OCI-LY7 (cell line): Measurements from ENCODE around the gene PPP1R16B. TPM values are rescaled to one million over a fixed set of nuclear protein-coding genes. Genes with fewer than 3 reads are reported as not detected.

Source experiments
- BruUV-seq: library from RNA; stranded (reverse); fragments of 400-500 nt; replicated peaks from 2 replicates; lab custom pipeline; 2021; lab: Mats Ljungman, UMichigan
- CTCF ChIA-PET: fragments of 300-600 bp; sonication (Branson Sonifier 250); formaldehyde crosslinking; loops from one replicate; lab custom pipeline; 2022; ENCODE audit warnings: antibody characterized with exemption; ENCODE audit not compliant: unreplicated experiment; lab: Charles Lee
- POLR2A ChIA-PET: fragments of 300-600 bp; sonication (Branson Sonifier 250); formaldehyde crosslinking; loops from one replicate; lab custom pipeline; 2022; ENCODE audit warnings: antibody characterized with exemption; lab: Charles Lee
- DNase-seq: peaks from one replicate; pipeline ENCODE4 v3.0.0-alpha.2; 2015; ENCODE audit warnings: low spot score
- H2AFZ ChIP-seq: fragments of 200-600 bp; sonication (generic), shearing (Covaris generic); 2 replicates; pipeline ENCODE4 v1.6.1; 2014; ENCODE audit warnings: mild to moderate bottlenecking, antibody characterized with exemption, low read length, moderate library complexity
- H3K27ac ChIP-seq: fragments of 200-600 bp; sonication (generic); 2 replicates; pipeline ENCODE4 v1.5.1; 2014; ENCODE audit warnings: mixed run types, low read depth, mild to moderate bottlenecking, moderate library complexity, low read length, inconsistent platforms; ENCODE audit not compliant: poor library complexity, severe bottlenecking
- H3K36me3 ChIP-seq: fragments of 200-600 bp; sonication (generic); 2 replicates; pipeline ENCODE4 v1.6.1; 2014; ENCODE audit warnings: mild to moderate bottlenecking, antibody characterized with exemption, low read length, moderate library complexity, mixed read lengths; ENCODE audit not compliant: insufficient read depth
- H3K4me1 ChIP-seq: fragments of 200-600 bp; sonication (generic); 2 replicates; pipeline ENCODE4 v1.5.1; 2014; ENCODE audit warnings: mild to moderate bottlenecking, low read length; ENCODE audit not compliant: insufficient read depth, poor library complexity, severe bottlenecking
- H3K4me2 ChIP-seq: fragments of 200-600 bp; sonication (generic); 2 replicates; pipeline ENCODE4 v1.6.1; 2014; ENCODE audit warnings: mild to moderate bottlenecking, low read length
- H3K4me3 ChIP-seq: fragments of 200-600 bp; sonication (generic); 2 replicates; pipeline ENCODE4 v1.5.1; 2014; ENCODE audit warnings: mild to moderate bottlenecking, low read depth, low read length; ENCODE audit not compliant: poor library complexity, severe bottlenecking
- H3K79me2 ChIP-seq: fragments of 200-600 bp; sonication (generic); 2 replicates; pipeline ENCODE4 v1.6.1; 2016; ENCODE audit warnings: low read depth, mild to moderate bottlenecking, low read length, moderate library complexity, mixed read lengths; ENCODE audit not compliant: insufficient read depth
- H3K9me2 ChIP-seq: fragments of 200-600 bp; sonication (generic); 2 replicates; pipeline ENCODE4 v1.6.1; 2016; ENCODE audit warnings: mild to moderate bottlenecking, low read length, mixed read lengths; ENCODE audit not compliant: insufficient read depth
- H3K9me3 ChIP-seq: fragments of 200-600 bp; sonication (generic); 2 replicates; pipeline ENCODE4 v1.6.1; 2014; ENCODE audit warnings: mild to moderate bottlenecking, mixed run types, low read length, mixed read lengths
- H4K20me1 ChIP-seq: fragments of 200-600 bp; sonication (generic); 2 replicates; pipeline ENCODE4 v1.6.1; 2014; ENCODE audit warnings: mild to moderate bottlenecking, antibody characterized with exemption, low read length, moderate library complexity, mixed read lengths; ENCODE audit not compliant: insufficient read depth
- CTCF ChIP-seq: fragments of 200-600 bp; sonication (generic); conservative IDR thresholded peaks from 2 replicates; pipeline ENCODE4 v1.5.1; 2014; ENCODE audit warnings: mild to moderate bottlenecking, antibody characterized with exemption, low read length, moderate library complexity, mixed read lengths
- EZH2phosphoT487 ChIP-seq: fragments of 200-600 bp; sonication (generic); IDR thresholded peaks from 2 replicates; pipeline ENCODE4 v1.6.1; 2018; ENCODE audit warnings: low read depth, borderline replicate concordance, mild to moderate bottlenecking, mixed run types, antibody characterized with exemption, low read length, moderate library complexity, mixed read lengths
- intact Hi-C: fragments of 100-400 bp; cut with micrococcal nuclease; formaldehyde crosslinking; loops from one replicate; pipeline ENCODE4 v1.10.0; 2022; ENCODE audit not compliant: unreplicated experiment
- total RNA-seq, 2 experiments: library from RNA; depleted of rRNA in 1 of 2; stranded (reverse); fragments of >200 nt in 1 of 2; shearing (Covaris generic) in 1 of 2; gene quantifications; 2 replicates each; pipeline ENCODE4 v1.2.3, GENCODE V29; 2014 to 2022

Gene PPP1R16B
- total RNA-seq, 2 experiments from 2014 or later: 45.4 to 49.7 TPM

DNA sequence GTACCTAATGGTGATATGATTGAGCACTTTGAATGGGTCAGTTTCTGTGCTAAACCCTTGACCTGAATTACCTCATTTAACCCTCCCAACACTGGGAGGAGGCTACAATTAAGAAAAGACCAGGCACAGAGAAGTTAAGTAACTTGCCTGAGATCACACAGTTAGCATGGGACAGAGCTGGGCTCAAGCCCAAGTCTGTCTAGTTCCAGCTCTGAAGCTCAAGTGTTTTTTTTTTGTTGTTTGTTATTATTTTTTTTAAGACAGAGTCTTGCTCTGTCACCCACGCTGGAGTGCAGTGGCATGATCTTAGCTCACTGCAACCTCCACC lies 124.7 kb downstream of the PPP1R16B start:
- Histone ChIP-seq H3K9me2 (no peaks in the 10 kb centered on the region), H3K4me2 (peak overlapping the region; percentile 98), H3K79me2 (peaks cover 90% of the 10 kb centered on the region), H3K4me1 (peaks cover 51% of the 10 kb centered on the region), H2AFZ (no peak overlapping the region), H3K9me3 (no peaks in the 10 kb centered on the region), H3K36me3 (peaks cover 83% of the 10 kb centered on the region), H3K4me3 (peak overlapping the region; percentile 98), H3K27ac (no peak overlapping the region), H4K20me1 (peaks cover 45% of the 10 kb centered on the region)
- ChIA-PET CTCF (interaction anchor here (0.5 to 1.1 kb wide), 3 partner anchors 11 to 897 kb away, joined by 3 read pairs; partner anchors contain the start of gene RPRD1B), POLR2A (interaction anchor here (0.6 to 1.4 kb wide), 4 partner anchors 32 to 118 kb away, joined by 4 to 11 read pairs (median 4); partner anchors contain the start of gene DHX35)
- no TSS peak for BruUV-seq
- no peak for DNase-seq
- TF ChIP-seq CTCF: no peak
- no peak for TF ChIP-seq EZH2phosphoT487
- intact Hi-C loops: no loop called here

GRCh38 chr20:38931984-38932383 lies 126.5 kb downstream of the PPP1R16B start:
- no peak for TF ChIP-seq CTCF
- no peak for TF ChIP-seq EZH2phosphoT487
- Histone ChIP-seq H4K20me1 (peaks cover 60% of the 10 kb centered on the region), H3K27ac (no peak overlapping the region), H3K4me3 (no peak overlapping the region), H3K36me3 (peaks cover 96% of the 10 kb centered on the region), H3K9me2 (no peaks in the 10 kb centered on the region), H2AFZ (no peak overlapping the region), H3K4me1 (peaks cover 51% of the 10 kb centered on the region), H3K79me2 (peaks cover 100% of the 10 kb centered on the region), H3K4me2 (peak overlapping the region; percentile 35; the same call in 1 of the 2 replicates), H3K9me3 (no peaks in the 10 kb centered on the region)
- ChIA-PET CTCF (no interaction called here), POLR2A (interaction anchor here (1.0 kb wide), 1 partner anchor 29 kb away, joined by 3 read pairs; no protein-coding TSS in a partner anchor)
- BruUV-seq: no TSS peak
- intact Hi-C loops: no loop called here
- no peak for DNase-seq

- Histone ChIP-seq H3K9me3 (no peaks in the 10 kb centered on the region), H3K36me3 (peaks cover 96% of the 10 kb centered on the region), H4K20me1 (peaks cover 59% of the 10 kb centered on the region), H3K9me2 (no peaks in the 10 kb centered on the region), H3K4me2 (peak overlapping the region; percentile 35; the same call in 1 of the 2 replicates), H2AFZ (no peak overlapping the region), H3K27ac (no peak overlapping the region), H3K4me3 (peak overlapping the region; percentile 14), H3K4me1 (peaks cover 51% of the 10 kb centered on the region), H3K79me2 (peaks cover 100% of the 10 kb centered on the region)
- ChIA-PET CTCF (no interaction called here), POLR2A (no interaction called here)
- DNase-seq: no peak
- TF ChIP-seq EZH2phosphoT487: no peak
- TF ChIP-seq CTCF: no peak
- intact Hi-C loops: no loop called here
- no TSS peak for BruUV-seq
Observed at GRCh38 chr20:38932457-38933120, 127.1 kb downstream of the PPP1R16B start.
